Epithelial cell of prostate (primary cell): ENCODE measurements around the gene PDX1.
"Not testable (repeated sequence)": the region's sequence is repeated elsewhere in the genome, so short reads cannot be mapped to it uniquely, and the experiment has no call there.

ENCODE experiments used
- DNase-seq: peaks from one replicate; pipeline ENCODE4 v3.0.0-alpha.2; 2011; ENCODE audit warnings: low read depth, low spot score
- H3K27ac ChIP-seq: fragments of 450-650 bp; 2 replicates; pipeline ENCODE4 v1.5.1; 2017; ENCODE audit warnings: mild to moderate bottlenecking

Gene PDX1

DNA sequence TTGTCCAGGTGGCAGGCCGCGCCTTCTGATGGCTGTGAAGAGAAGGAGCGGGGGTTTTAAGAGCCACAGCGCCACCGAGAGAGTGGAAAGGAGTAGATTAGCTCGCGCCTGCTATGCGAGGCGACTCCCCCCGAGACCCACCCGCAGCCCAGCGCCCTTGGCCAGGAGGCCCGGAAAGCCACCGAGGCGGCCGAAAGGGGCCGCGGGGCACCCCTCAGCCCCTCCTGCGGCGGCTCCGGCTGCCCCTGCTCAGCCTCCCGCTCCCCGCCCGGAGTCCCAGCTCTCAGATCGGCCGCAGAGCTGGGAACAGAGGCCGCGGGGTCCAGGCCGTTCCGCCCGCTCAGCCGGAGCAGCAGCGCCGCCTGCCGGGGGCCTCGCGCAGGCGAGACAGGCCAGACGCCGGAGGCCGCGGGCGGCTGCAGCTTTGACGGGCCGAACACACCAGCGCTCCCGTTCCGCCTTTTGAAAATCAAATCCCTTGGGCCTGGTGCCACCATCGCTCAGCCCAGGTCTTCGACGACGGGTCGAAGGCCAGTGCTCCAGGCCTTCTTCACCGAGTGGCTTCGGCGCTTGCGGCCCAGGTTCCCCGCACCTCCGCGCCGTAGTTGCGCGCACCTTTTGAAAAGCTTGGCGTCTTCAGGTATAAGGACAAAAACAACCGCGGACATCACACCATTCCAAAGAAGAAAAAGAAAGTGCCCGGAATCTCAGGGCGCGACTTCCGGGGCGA lies 34.0 kb downstream of the PDX1 start:
- no peak overlapping the region for H3K27ac ChIP-seq
- no peak for DNase-seq

DNA sequence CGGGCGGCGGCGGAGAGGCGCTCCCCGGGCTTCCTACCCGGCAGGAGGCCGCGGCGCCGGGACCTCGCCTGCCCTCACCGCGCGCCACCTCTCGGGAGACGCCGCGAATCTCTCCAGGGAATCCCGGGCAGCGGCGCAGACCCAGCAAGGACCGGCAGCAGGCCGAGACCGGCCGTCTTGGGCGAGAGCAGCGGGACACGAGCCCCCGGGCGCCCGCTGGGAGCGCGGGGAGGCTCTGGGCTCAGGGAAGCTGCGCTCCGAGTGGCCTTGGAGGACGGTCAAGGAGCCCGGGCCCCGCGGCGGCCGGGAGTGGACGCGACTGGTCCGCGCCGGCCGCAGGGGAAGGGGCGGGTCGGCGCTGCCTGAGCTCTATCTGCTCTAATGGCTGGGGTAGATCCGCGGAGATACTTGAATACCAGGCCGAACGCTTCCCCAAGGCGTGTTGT lies 34.6 kb downstream of the PDX1 start:
- no peak overlapping the region for H3K27ac ChIP-seq
- no peak for DNase-seq

DNA sequence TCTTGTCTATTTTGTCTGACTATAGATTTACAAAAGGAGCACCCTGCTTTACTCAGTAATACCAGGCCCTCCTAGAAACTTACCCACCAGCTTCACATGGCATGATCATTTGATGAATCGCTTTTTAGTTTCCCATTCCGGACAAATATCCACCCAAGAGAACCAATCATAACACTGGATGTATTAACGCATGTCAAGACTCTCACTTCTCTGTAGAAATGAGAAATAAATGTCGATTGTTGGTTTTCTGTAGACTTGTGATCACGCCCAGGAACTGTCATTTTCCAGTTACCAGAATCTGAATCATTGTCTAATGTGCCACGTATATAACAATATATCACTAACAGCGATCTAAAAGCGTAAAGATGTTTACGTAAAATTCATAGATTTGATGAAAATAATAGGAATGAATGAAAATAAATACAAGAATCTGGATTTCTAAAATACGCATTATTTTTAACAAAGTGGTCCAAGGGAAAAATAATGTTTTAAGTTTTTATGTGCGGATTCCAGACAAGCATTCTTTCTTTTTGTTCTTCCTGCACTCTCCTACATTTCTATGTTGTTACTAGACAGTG lies 35.3 kb downstream of the PDX1 start:
- DNase-seq: no peak

DNA sequence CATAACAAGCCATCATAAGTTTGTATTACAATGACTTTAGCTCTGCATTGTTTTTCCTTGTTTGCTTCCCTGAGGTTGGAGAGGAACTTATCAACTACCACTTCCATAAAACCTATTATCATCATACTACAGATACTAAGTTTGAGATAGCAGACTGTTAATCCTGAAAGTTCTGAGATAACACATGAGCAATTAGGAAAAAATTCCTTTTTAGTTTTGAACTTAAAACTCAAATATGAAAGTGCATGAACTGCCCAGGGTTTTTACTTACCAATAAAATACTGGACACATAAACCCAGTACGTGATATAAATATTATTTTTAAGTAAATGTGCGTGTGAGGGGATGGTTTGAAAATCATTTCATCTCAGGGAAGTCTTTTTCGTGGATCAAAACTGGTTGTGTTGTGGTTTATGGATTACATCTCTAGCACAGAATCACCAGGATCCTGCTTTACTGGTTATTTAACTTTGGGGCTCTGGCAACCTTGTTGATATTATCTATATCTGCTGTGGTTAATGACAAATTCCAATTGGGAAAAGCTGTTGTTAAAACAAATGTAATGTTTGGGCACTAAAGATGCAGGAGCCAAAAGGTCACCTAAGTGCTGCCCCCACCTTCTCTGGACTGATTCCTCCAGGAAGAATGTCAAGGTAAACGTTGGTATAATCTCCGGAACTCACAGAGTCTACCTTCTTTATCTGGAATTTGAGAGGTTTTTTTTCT lies 36.9 kb downstream of the PDX1 start:
- no peak overlapping the region for H3K27ac ChIP-seq
- no peak for DNase-seq

More for the DNA sequence above, 35.3 kb downstream of the PDX1 start:
- H3K27ac ChIP-seq: no peak overlapping the region

DNA sequence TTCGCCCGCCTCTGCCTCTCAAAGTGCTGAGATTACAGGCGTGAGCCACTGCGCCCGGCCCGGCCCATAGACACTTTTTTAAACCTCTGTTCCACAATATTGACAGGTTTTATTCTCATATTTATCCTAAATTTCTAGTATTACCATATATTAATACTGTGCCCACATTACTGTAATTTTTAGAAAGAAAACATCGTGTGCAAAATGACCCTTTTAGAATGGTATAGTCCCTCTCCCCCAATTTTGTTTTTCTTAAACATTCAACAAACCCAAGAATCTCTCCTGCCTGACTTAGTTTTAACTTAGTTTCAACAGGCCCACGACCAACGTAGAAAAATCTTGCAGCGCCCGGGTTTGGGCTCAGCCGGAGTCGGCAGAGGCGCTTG lies 40.2 kb downstream of the PDX1 start:
- no peak overlapping the region for H3K27ac ChIP-seq
- no peak for DNase-seq

DNA sequence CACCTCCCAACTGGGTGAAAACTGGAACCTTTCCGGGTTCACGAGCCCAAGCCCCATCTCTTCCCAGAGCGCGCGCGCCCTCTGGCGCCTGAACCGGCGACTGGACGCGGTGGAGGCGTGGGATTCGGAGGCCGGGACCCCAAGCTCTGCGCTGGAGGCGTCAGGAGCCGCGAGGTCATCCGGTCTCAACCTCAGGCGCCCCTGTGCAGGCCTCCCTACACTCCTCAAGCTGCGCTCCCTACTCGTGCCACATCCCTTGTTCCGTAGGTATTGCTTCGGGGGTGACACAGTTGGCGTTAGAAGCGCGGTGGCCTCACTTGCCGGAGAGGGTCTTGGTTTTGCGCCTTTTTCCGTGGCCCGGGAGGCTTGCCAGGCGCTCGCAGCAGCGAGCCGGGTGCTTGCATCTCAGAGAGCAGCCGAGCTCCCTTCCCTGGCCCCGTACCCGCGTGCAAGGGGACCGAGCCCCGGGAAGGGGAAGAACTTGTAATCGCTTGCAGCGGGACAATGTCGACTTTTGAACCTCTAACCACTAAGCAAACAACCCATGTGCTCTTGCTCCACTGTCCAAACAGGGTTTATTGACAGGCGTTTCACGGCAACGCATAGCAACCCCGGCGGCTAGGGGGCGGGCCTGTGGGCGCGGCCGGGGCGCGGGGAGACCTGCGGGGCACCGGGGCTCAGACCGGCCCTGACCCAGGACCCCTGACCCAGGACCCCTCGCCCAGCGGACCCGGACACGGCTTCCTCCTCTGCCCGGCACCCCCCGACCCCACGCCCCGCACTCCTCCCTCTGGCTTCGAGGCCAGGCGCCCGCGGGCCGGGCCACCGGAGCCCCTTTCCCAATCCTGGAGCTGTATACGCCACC lies 40.8 kb downstream of the PDX1 start:
- no peak overlapping the region for H3K27ac ChIP-seq
- peak; percentile 18 for DNase-seq

DNA sequence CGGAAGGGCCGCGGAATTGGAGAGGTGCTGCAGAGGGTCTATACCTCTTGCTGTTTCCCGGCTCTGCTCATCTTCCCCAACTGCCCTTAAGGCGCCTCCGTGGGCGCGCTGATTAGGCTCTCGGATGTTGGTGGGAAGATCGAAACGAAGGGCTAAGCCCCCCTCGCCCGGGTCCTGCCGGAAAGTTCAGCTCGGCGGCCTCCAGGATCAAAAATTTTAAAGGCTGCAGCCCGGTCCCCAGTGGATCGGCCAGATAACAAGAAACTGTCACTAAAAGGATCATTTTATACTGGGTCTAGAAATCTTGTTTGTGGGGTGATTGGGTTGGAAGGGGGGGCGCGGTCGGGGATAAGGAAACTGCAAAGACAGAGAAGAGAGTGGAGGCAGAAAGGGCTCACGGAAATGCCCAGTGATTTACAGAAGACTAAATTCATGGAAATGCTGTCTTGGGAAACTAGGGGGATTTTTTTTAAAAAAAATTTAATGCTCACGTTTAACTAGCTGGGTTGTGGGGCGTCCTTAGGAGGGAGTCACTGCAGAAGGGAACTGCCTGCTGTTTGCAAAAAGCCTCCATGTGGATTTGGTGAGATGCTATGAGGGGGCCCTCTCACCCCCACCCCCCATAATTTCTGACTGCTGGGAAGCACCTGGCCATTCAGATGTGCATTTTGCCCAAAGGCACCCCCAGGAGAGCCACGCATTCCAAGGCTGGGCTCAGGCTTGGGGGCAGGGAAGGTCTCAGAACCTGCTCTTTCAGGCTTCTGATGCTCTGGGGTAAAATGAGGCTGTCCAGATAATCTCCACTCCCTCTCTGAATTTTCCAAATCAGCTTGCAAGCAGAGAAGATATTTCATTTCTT lies 41.7 kb downstream of the PDX1 start:
- no peak for DNase-seq
- H3K27ac ChIP-seq: no peak overlapping the region

DNA sequence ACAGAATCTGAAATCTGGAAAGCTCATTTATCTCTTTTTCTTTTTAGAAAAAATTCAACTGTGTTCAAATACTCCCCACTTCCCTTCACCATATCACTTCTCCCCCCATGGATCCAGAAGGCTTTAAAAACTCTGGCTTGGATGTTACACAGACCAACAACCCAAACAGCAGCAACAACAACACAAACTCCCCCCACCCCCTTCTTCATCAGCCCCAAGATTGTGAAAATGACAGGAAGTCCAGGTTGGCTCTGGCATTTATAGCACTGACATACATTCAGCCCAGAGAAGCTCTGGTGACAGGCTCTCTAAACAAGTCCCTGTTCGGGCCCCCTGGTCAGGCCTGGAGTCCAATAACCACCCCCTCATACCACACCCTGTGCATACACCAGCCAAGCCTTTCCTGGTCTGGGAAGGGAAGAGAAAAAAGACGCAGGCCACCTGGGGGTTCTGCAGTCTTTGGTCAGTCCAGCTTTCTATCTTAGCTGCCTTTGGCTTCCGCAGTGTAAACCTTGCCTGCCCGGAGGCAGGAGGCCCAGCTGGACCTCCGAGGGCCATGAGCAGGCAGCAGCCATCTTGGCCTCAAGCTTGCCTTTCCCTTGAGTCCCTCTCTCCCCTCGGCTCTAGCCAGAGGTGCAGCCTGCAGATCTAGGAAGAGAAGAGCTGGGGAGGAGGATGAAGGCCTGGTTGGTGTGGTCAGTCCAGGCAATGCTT lies 42.5 kb downstream of the PDX1 start:
- no peak for DNase-seq
- no peak overlapping the region for H3K27ac ChIP-seq

DNA sequence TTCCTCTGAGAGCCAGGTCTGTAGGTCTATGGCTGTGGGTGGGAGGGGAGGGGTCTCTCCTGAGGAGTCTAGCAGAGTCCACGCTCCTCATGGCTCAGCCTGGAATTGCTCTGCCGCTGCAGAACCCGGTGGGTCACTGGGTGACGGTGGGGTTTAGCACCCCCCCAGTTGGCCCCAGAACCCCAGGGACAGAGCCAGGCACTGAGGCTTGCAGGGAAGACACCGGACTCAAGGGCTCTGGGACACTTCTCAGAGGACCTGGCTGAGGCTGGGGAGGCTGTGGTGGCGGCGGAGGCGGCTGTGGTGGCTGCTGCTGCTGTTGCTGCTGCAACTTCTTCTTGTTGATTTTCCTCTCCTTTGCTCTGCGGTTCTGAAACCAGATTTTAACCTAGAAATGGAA lies 43.2 kb downstream of the PDX1 start:
- no peak for DNase-seq
- no peak overlapping the region for H3K27ac ChIP-seq

DNA sequence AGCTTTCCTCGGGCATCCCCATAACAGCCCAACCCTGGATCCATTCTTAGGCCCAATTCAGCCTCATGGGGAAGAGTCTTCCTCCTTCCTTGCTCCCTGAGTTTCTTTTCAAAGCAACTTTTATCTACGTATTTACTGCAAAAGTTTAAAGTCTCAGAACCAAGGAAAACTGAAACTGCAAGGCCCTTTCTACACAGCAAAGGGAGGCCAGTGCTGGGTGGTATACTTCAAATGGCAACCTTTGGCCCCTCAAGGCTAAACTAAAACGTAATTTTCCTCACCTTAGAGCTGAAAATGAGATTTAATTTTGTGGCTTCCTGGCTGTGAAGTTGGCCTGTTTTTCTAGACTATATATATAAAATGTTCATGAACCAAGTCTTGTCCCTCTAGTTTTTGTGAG lies 43.7 kb downstream of the PDX1 start:
- H3K27ac ChIP-seq: no peak overlapping the region
- DNase-seq: no peak

DNA sequence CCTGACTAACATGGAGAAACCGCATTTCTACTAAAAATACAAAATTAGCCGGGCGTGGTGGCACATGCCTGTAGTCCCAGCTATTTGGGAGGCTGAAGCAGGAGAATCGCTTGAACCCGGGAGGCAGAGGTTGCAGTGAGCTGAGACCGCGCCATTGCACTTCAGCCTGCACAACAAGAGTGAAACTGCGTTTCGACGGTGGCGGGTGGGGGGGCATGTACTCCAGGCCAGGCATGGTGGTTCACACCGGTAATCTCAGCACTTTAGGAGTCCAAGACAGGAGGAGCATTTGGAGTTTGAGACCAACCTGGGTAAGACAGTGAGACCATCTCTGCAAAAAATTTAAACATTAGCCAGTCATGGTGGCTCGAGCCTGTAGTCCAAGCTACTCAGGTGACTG lies 44.4 kb downstream of the PDX1 start:
- DNase-seq, H3K27ac ChIP-seq: not testable (repeated sequence)

DNA sequence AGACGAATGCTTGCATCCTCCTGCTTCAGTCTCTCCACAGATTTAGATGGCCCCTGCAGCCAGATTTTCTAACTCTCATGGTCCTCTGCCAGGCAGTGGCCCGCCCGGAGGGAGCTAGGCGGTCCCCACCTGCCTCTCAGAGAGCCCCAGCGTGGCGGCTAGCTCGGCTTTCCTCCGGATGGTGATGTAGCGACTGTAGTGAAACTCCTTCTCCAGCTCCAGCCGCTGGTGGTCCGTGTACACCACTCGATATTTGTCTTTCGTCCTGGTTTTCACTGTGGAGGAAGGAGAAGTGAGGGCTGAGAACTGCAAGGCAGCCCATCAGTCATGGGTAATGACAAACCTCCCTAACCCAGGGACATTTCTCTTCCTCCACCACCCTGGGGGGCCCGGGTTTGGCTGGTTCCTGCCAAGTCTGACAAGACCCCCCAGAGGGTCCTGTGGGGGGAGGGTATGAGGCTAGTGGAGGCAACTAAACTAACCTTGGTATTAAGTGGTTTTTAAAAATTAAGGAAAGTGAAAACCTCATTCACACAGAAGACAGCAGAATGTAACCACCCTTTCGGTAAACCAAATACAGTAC lies 45.0 kb downstream of the PDX1 start:
- DNase-seq: no peak
- H3K27ac ChIP-seq: no peak overlapping the region

DNA sequence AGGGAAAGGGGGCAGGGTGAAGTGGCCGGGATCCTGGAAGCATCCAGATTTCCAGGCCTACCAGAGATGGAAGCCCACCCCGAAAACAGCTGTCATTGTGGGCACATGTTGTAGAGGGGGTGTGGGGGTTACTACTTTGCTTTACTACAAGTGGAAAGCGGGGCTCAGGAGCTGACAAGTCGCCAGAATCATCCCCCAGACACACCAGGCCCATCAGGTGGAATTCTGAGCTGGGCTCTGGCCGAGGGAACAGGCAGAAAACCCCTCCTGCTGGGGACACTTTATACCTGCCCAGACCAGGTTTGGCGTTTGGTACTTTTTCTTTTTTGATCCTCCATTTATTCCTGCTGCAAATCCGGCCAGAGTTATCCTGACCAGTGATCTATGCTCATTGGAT lies 45.5 kb downstream of the PDX1 start:
- no peak overlapping the region for H3K27ac ChIP-seq
- DNase-seq: no peak

DNA sequence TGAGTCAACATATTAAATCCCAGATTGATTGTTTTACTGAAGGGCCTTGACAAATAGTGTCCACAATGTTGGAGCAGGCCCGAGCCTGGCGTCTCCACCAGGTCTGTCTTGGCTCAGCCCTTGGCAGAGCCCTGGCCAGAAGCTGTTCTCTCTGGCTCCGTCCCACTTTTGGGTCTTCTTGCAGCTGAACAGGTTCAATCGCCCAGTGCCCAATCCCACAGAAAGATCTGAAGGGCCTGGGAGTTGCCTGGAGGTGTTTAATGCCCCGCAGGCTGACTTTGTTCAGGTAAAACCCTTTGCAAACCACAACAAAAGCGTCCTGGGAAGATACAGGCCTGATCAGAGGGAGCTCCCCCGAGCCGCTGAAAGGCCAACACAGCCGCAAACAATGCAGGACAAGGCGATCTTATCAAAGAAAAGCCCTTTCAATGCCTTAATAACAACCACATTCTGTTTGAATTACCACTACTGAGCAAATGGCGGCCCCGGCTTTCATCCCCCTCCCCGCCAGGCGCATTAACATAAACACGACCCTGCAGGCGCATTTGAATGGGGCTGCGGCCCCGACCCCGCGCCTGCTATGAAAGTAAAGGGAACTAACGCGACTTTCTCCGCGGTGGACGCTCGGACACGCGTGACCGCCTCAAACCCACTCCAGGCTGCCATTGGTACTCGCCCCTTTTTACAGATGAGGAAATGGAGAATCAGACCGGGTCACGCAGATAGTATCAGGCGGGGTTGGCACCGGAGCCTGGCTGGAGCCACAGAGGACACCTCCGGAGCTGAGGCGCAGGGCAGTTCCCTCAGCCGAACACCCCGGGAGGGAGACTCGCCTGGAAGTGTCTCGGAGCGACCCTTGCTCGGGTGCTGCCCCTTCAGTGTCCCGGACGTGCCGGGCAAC lies 46.2 kb downstream of the PDX1 start:
- DNase-seq: no peak

DNA sequence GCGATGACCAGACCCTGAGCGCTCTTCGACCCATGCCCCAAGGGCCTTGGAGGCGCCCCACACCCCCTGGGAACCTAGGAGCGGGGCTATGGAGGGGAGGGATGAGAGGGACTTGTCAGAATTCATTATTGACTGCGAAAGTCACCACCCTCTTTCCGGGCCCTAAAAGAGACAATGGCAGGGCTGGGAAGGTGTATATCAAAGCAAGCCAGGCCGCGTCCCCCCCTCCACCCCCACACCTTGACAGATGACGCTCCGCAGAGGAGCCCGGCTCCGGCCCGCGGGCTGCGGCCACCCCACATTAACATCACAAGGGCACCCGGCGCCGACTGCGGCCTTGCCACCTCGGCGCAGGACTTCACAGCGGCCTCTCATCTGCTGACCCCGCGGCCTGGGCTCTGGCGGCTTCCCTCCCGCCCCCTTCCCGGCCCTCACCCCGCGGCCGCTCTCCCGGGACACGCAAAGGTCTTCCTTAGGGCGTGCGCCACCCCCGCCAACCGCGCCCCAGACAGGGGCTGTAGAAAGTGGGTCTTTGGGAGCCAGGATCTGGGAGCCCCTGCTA lies 46.9 kb downstream of the PDX1 start:
- no peak for DNase-seq
- H3K27ac ChIP-seq: no peak overlapping the region

More for the DNA sequence above, 46.2 kb downstream of the PDX1 start:
- no peak overlapping the region for H3K27ac ChIP-seq

DNA sequence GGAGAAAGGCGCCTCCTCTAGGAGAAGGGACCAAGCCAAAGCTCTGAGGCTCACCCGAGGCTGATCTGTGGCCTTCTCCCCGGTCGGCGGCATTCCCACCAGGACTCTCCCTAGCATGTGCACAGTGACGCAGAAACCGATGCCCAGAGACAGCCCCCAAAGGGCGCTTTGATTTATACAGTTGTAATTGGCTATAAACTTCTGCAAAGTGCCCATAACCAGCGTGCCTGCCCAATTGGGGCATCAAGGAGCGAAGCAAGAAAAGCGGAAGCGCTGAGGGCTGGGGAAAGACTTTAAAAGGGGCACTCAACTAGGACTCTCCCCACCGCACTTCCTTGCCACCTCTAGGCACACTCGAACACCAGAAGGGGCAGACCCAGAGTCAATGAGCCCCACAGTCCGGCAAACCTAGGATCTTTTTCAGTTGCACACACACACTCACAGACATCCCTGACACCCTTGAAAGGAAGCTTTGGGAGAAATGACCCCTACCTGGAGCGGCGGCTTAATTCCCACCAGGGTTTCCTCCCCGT lies 47.5 kb downstream of the PDX1 start:
- no peak for DNase-seq
- no peak overlapping the region for H3K27ac ChIP-seq

DNA sequence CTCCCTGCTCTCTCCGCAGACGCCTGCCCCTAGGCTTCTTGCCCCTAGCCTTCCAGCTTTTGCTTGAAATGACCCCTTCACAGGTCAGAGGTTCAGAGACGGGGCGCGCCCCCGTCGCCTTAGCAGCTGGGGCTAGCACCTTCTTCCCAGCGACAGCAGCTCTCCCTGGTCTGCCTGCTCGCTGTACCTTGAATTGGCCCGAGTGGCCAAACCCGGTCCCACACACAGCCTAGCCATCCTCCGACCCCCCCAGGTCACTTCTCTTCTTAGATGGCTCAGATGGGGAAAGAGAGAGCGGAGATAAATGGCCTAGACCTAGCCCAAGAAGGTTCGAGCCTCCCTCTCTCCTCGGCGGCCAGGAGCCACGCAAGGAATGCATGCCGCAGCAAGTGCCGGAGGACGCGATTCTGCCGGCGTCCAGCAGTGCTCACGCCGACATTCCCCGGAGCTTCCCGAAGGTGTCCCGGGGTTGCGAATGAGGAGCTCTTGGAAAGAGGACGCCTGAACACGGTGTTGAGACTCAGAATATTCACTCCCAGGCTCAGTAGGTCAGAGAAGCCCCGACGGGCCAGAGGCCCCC lies 48.0 kb downstream of the PDX1 start:
- no peak for DNase-seq
- H3K27ac ChIP-seq: no peak overlapping the region
